ENCODE results near the gene RFX1.

GRCh38 chr19:13952154-13952930, 53.8 kb downstream of the RFX1 start, which contains the start of gene DCAF15:
- TF ChIP-seq CTCF (IDR thresholded peaks at IDR 0.05; ENCODE audit: low read depth, low read length) = no peak
- TF ChIP-seq MAX (IDR thresholded peaks at IDR 0.05; ENCODE audit: low read depth, low read length) = no peak
- peak; percentile 50 for TF ChIP-seq POLR2A (IDR thresholded peaks at IDR 0.05; ENCODE audit: extremely low read depth, insufficient read length)

All from NB4 (cell line).